ENCODE data around the gene CDH4. TPM values are rescaled to one million over a fixed set of nuclear protein-coding genes. Genes with fewer than 3 reads are reported as not detected.

CDH4 gene
- total RNA-seq, 4 donors from 2014 or later = 0.13 to 0.38 (median 0.21) TPM; not detected in 1

DNA sequence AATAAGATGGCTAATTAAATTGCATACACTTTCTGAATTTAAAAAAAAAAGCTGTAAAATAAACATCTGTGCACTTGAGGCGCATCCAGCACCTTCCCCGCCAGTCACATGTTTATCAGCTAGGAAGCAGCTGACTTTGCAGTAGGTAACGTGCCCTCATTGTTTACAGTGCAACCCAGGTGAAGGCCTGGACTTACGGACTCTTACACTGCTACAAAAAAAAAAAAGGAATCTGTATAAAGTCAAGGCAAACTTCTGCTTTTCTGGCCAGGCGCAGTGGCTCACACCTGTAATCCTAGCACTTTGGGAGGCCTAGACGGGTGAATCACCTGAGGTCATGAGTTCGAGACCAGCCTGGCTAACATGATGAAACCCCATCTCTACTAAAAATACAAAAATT is 327.8 kb downstream of the CDH4 start:
- no peak for TF ChIP-seq POLR2A (IDR thresholded peaks at IDR 0.05)
- TF ChIP-seq, protein P1, sequence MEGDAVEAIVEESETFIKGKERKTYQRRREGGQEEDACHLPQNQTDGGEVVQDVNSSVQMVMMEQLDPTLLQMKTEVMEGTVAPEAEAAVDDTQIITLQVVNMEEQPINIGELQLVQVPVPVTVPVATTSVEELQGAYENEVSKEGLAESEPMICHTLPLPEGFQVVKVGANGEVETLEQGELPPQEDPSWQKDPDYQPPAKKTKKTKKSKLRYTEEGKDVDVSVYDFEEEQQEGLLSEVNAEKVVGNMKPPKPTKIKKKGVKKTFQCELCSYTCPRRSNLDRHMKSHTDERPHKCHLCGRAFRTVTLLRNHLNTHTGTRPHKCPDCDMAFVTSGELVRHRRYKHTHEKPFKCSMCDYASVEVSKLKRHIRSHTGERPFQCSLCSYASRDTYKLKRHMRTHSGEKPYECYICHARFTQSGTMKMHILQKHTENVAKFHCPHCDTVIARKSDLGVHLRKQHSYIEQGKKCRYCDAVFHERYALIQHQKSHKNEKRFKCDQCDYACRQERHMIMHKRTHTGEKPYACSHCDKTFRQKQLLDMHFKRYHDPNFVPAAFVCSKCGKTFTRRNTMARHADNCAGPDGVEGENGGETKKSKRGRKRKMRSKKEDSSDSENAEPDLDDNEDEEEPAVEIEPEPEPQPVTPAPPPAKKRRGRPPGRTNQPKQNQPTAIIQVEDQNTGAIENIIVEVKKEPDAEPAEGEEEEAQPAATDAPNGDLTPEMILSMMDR (IDR thresholded peaks at IDR 0.05) = no peak
- Histone ChIP-seq H3K4me1 (peaks cover 0 to 2% (median 0%) of the 10 kb centered on the region in 3 donors), H3K36me3 (no peaks in the 10 kb centered on the region), H3K9me3 (peaks cover 0 to 4% (median 0%) of the 10 kb centered on the region in 3 donors), H3K4me3 (no peak overlapping the region), H3K27ac (no peak overlapping the region), H3K27me3 (peaks cover 0 to 20% (median 0%) of the 10 kb centered on the region in 4 donors)
- intact Hi-C loops (cut with DNase I) = no loop called here
- DNase-seq = no peak
- WGBS, 2 donors = 75 to 85% methylated on average over 7 of the region's 7 CpGs

DNA sequence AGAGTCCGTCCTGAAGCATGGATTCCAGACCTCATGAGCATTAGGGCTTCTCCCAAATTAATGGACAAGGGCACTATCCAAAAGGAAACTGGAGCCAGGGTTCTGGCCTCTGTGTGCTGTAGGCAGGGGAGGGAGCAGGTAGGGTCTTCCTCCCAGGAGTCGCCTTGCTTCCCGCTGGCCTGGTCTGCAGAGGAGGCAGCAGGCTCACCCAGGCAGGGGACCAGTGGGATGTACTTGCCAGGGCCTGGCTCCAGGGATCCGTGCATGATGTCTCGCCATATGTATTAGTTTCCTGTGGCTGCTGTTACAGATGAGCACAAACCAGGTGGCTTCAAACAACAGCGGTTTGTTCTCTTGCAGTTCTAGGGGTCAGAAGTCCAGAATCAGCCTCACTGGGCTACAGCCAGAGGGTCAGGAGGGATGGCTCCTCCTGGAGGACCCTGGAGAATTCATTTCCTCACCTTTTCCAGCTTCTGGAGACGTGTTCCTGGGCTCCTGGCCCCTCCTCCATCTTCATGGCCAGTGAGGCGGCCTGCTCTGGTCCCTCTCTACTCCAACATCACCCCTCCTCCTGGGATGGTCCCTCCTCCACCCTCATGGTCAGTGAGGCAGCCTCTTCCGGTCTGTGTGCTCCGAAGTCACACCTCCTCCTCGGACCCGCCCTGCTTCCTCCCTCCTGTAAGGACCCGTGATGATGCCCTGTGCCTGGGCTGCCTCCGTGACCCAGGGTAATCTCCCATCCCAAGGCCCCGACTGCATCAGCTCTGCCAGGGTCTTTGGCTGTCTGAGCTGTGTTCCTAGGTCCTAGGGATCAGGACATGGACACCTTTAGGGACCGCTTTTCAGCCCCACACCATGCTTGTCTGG is 329.1 kb downstream of the CDH4 start:
- no peaks in the 10 kb centered on the region for H3K36me3 ChIP-seq
- 77 to 85% methylated on average over 9 to 11 of the region's 16 CpGs for WGBS, 2 donors
- TF ChIP-seq POLR2A (IDR thresholded peaks at IDR 0.05) = no peak
- TF ChIP-seq, protein P1 (IDR thresholded peaks at IDR 0.05) = no peak
- no peaks in the 10 kb centered on the region for H3K9me3 ChIP-seq
- intact Hi-C loops (cut with DNase I) = no loop called here
- no peak overlapping the region for H3K4me3 ChIP-seq
- DNase-seq = no peak
- no peaks in the 10 kb centered on the region for H3K4me1 ChIP-seq
- no peak overlapping the region for H3K27ac ChIP-seq
- H3K27me3 ChIP-seq = peaks cover 0 to 20% (median 0%) of the 10 kb centered on the region in 4 donors

DNA sequence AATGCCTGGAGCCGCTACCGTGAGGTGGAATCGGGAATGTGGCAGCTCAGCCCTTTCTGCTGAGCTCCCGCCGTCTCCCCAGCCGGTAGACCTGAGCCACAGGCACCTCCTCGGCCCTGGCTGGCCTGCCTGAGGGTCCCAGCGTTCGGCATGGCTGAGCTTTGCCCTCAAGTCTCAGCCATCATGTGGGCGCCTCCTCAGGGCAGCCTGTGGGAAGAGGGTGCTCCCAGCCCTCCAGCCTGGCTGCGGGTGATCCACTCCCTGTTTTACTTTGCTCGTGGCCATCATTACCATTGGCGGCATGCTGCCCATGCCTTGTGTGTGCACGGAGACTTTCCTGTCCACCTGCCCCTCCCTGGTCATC is 329.7 kb downstream of the CDH4 start:
- intact Hi-C loops (cut with DNase I) = no loop called here
- Histone ChIP-seq H3K27me3 (peaks cover 0 to 23% (median 0%) of the 10 kb centered on the region in 4 donors), H3K36me3 (no peaks in the 10 kb centered on the region), H3K27ac (no peak overlapping the region), H3K4me3 (no peak overlapping the region), H3K9me3 (no peaks in the 10 kb centered on the region), H3K4me1 (no peaks in the 10 kb centered on the region)
- DNase-seq = no peak
- no peak for TF ChIP-seq POLR2A (IDR thresholded peaks at IDR 0.05)
- TF ChIP-seq, protein P1 (IDR thresholded peaks at IDR 0.05) = no peak
- 79 to 83% methylated on average over 4 to 7 of the region's 14 CpGs for WGBS, 2 donors

DNA sequence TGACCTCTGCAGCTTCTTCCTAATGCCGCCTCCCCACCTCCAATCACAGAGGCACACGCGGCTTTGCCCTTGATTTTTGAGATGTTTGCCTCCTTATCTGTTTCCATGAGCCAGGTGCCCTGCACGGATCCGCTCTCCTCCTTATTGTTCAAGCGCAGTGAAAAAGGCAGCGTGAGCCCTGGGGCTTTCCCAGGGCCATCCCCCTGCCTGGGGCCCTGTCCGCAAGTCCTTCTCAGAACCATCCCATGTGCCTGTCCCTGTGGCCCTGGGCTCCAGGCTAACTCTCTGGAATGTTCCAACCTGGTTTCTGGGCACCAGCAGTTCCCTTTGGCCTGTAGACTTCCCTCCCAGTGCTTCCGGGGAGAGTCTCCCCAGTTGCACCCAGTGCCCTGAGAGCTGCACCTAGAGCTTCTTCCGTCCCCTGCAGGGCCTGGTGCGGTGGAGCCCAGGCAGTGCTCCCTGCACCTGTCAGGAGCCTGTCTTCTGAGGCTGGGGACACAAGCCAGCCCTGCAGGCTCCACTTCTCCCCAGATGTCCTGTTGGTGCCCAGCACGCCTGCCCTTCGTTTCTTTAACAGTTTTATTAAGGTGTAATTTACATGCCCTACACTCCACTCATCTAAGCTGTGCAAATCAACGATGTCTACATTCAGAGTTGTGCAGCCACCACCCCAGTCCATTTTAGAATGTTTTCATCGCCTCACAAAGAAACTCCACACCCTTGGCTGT is 330.3 kb downstream of the CDH4 start:
- no peak for DNase-seq
- 70 to 73% methylated on average over 9 to 14 of the region's 15 CpGs for WGBS, 2 donors
- Histone ChIP-seq H3K36me3 (no peaks in the 10 kb centered on the region), H3K27ac (no peak overlapping the region), H3K9me3 (no peaks in the 10 kb centered on the region), H3K4me3 (no peak overlapping the region), H3K27me3 (peaks cover 0 to 28% (median 0%) of the 10 kb centered on the region in 4 donors), H3K4me1 (no peaks in the 10 kb centered on the region)
- intact Hi-C loops (cut with DNase I) = no loop called here
- no peak for TF ChIP-seq POLR2A (IDR thresholded peaks at IDR 0.05)

DNA sequence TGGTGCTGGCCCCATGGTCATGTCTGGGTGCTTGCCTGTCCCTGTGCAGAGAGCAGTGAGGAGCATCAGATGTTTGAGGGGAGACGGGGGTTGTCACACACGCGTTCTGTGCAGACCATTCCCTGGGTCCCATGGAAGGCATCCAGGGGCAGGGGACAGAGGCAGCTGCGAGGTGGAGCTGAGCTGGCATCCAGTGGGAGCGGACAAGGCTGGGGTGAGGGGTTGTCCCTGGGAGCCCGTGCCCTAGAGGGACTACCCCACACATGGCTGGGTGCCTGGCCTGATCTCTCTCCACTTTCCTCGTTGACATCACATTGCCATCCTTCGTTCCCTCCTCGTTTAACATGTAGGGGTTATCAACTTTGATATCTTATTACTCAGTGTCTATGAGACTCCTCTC is 331.3 kb downstream of the CDH4 start:
- intact Hi-C loops (cut with DNase I) = no loop called here
- peaks cover 0 to 3% (median 0%) of the 10 kb centered on the region in 3 donors for H3K4me1 ChIP-seq
- H3K36me3 ChIP-seq = no peaks in the 10 kb centered on the region
- peaks cover 0 to 37% (median 0%) of the 10 kb centered on the region in 4 donors for H3K27me3 ChIP-seq
- DNase-seq = no peak
- H3K4me3 ChIP-seq = no peak overlapping the region
- H3K9me3 ChIP-seq = no peaks in the 10 kb centered on the region
- TF ChIP-seq, protein P1 (IDR thresholded peaks at IDR 0.05) = no peak
- no peak for TF ChIP-seq POLR2A (IDR thresholded peaks at IDR 0.05)
- no peak overlapping the region for H3K27ac ChIP-seq
- 66 to 87% methylated on average over 7 of the region's 9 CpGs for WGBS, 2 donors
